ENCODE measurements around the gene PHRF1.

DNA sequence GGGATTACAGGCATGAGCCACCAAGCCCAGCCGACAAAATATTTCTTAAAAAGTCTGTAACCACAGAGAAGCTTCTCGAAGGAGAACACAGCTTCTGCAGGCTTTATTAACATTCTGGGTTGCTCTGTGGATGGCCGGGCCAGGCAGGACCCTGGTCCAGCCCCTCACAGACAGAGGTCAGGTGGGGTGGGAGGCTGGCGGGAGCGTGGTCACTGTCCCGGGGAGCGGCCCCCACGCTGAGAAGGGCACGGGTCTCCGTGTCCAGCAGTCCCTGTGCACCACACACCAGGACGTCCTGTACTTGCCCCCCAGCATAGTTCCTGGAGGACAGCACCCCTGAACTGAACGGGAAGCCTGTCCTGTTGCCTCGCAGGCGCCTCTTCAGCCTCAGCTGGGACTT lies 80.2 kb downstream of the PHRF1 start:
- TF ChIP-seq EGR1 (IDR thresholded peaks at IDR 0.05; ENCODE audit: low read depth in 2 of 2) (no peak), RXRA (IDR thresholded peaks at IDR 0.05) (no peak), JUND (IDR thresholded peaks at IDR 0.05) (no peak)
- TF ChIP-seq, protein P1, sequence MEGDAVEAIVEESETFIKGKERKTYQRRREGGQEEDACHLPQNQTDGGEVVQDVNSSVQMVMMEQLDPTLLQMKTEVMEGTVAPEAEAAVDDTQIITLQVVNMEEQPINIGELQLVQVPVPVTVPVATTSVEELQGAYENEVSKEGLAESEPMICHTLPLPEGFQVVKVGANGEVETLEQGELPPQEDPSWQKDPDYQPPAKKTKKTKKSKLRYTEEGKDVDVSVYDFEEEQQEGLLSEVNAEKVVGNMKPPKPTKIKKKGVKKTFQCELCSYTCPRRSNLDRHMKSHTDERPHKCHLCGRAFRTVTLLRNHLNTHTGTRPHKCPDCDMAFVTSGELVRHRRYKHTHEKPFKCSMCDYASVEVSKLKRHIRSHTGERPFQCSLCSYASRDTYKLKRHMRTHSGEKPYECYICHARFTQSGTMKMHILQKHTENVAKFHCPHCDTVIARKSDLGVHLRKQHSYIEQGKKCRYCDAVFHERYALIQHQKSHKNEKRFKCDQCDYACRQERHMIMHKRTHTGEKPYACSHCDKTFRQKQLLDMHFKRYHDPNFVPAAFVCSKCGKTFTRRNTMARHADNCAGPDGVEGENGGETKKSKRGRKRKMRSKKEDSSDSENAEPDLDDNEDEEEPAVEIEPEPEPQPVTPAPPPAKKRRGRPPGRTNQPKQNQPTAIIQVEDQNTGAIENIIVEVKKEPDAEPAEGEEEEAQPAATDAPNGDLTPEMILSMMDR (IDR thresholded peaks at IDR 0.05; ENCODE audit: low read depth, low read length, missing input control): no peak
- TF ChIP-seq, protein P2, sequence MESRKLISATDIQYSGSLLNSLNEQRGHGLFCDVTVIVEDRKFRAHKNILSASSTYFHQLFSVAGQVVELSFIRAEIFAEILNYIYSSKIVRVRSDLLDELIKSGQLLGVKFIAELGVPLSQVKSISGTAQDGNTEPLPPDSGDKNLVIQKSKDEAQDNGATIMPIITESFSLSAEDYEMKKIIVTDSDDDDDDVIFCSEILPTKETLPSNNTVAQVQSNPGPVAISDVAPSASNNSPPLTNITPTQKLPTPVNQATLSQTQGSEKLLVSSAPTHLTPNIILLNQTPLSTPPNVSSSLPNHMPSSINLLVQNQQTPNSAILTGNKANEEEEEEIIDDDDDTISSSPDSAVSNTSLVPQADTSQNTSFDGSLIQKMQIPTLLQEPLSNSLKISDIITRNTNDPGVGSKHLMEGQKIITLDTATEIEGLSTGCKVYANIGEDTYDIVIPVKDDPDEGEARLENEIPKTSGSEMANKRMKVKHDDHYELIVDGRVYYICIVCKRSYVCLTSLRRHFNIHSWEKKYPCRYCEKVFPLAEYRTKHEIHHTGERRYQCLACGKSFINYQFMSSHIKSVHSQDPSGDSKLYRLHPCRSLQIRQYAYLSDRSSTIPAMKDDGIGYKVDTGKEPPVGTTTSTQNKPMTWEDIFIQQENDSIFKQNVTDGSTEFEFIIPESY (IDR thresholded peaks at IDR 0.05): no peak
- TF ChIP-seq, protein P3, sequence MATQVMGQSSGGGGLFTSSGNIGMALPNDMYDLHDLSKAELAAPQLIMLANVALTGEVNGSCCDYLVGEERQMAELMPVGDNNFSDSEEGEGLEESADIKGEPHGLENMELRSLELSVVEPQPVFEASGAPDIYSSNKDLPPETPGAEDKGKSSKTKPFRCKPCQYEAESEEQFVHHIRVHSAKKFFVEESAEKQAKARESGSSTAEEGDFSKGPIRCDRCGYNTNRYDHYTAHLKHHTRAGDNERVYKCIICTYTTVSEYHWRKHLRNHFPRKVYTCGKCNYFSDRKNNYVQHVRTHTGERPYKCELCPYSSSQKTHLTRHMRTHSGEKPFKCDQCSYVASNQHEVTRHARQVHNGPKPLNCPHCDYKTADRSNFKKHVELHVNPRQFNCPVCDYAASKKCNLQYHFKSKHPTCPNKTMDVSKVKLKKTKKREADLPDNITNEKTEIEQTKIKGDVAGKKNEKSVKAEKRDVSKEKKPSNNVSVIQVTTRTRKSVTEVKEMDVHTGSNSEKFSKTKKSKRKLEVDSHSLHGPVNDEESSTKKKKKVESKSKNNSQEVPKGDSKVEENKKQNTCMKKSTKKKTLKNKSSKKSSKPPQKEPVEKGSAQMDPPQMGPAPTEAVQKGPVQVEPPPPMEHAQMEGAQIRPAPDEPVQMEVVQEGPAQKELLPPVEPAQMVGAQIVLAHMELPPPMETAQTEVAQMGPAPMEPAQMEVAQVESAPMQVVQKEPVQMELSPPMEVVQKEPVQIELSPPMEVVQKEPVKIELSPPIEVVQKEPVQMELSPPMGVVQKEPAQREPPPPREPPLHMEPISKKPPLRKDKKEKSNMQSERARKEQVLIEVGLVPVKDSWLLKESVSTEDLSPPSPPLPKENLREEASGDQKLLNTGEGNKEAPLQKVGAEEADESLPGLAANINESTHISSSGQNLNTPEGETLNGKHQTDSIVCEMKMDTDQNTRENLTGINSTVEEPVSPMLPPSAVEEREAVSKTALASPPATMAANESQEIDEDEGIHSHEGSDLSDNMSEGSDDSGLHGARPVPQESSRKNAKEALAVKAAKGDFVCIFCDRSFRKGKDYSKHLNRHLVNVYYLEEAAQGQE (IDR thresholded peaks at IDR 0.05): no peak
